ENCODE data around the gene NATD1.
A peak's percentile ranks its signal among the peaks of the same experiment; 100 is the strongest.

NATD1 gene

GRCh38 chr17:21252796-21253645, at the start of gene NATD1:
Gene NATD1, minus strand, starts transcription at chr17:21253410. Its CDS starts 146 bp downstream, at chr17:21253264.
- peak; percentile 45 for DNase-seq (ENCODE audit: low read depth)

GRCh38 chr17:21301593-21302550, 48.7 kb upstream of the NATD1 start:
- DNase-seq (ENCODE audit: low read depth), result no peak

- DNase-seq (ENCODE audit: low read depth), result no peak
These were observed 47.7 kb upstream of the NATD1 start for GRCh38 chr17:21300601-21301571.

GRCh38 chr17:21299981-21300600, 46.9 kb upstream of the NATD1 start:
- DNase-seq (ENCODE audit: low read depth), result no peak

GRCh38 chr17:21298983-21299519, 45.8 kb upstream of the NATD1 start:
- DNase-seq (ENCODE audit: low read depth), result no peak

GRCh38 chr17:21298056-21298982, 45.1 kb upstream of the NATD1 start:
- DNase-seq (ENCODE audit: low read depth), result no peak

GRCh38 chr17:21297597-21297996, 44.4 kb upstream of the NATD1 start:
- no peak for DNase-seq (ENCODE audit: low read depth)

GRCh38 chr17:21297026-21297520, 43.9 kb upstream of the NATD1 start:
- DNase-seq (ENCODE audit: low read depth), result no peak

GRCh38 chr17:21296097-21297025, 43.2 kb upstream of the NATD1 start:
- DNase-seq (ENCODE audit: low read depth), result no peak

GRCh38 chr17:21295036-21295952, 42.1 kb upstream of the NATD1 start:
- no peak for DNase-seq (ENCODE audit: low read depth)

- no peak for DNase-seq (ENCODE audit: low read depth)
These were observed 41.3 kb upstream of the NATD1 start for GRCh38 chr17:21294321-21295035.

GRCh38 chr17:21293831-21294210, 40.6 kb upstream of the NATD1 start:
- DNase-seq (ENCODE audit: low read depth), result no peak

- DNase-seq (ENCODE audit: low read depth), result no peak
These were observed 39.9 kb upstream of the NATD1 start for GRCh38 chr17:21292867-21293830.

- DNase-seq (ENCODE audit: low read depth), result no peak
These were observed 38.7 kb upstream of the NATD1 start for GRCh38 chr17:21291862-21292261.

- no peak for DNase-seq (ENCODE audit: low read depth)
These were observed 38.1 kb upstream of the NATD1 start for GRCh38 chr17:21291357-21291756.
